CD4-positive, alpha-beta T cell treated with Interleukin-10 for 1 hour (primary cell): ENCODE results near the gene FBXO15.

Experiments used
- DNase-seq: peaks from one replicate; pipeline ENCODE4 v3.0.0-alpha.2; 2020

The FBXO15 gene

DNA sequence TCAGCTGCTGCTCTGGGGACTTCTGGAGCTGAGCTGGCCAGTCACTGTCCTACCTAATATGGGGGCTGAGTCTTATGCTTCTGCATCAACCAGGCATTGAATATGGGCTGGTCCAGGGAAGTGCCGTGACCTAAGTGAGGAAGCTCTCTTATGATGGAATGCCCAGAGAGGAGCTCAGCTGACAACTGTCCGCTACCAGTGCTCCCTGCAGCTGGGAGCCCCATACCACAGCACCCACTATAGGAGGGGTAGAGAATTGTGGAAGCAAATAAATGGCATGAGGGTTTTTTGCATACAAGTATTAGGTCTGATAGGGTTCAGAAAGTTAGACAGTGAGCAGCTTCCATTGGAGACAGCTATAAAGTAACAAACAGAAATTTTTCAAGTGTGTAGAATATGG, 5.2 kb upstream of the FBXO15 start:
- DNase-seq = no peak

DNA sequence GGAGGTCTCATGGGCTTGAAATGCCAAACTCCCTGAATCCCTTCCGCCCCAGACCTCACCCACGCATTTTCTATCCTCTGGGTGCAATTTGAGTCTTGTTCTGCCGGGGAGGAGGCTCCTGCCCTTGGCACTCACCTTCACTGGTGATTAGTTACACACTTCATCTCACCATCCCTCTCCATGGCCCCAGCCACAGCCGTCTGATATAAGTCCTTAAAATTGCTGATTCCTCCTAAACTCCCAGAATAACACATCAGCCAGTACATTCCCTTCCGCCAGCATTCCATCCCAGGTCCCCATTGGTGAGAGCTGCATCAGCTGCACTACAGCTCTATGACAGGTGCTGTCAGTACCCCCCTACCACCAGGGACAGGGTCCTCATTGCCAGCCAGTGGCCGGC, 4.6 kb upstream of the FBXO15 start:
- DNase-seq = no peak

DNA sequence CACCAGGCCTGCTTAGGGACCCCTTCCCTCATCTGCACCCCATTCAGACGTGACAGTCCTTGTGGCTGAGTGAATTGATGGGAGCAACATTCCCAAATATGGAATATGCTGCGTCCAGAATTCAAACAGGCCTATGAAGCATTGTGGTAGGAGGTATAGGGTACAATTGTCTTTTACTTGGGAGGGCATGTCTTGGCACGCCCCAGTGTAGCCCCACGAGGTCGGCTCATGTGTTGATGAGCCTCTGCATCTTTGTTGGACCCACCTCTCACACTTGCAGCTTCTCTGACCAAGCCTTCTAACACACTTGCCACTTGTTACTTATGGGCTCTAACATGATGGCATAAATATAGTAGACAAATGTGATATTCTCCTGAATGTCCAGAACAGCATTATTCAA, 2.2 kb upstream of the FBXO15 start:
- DNase-seq = no peak

DNA sequence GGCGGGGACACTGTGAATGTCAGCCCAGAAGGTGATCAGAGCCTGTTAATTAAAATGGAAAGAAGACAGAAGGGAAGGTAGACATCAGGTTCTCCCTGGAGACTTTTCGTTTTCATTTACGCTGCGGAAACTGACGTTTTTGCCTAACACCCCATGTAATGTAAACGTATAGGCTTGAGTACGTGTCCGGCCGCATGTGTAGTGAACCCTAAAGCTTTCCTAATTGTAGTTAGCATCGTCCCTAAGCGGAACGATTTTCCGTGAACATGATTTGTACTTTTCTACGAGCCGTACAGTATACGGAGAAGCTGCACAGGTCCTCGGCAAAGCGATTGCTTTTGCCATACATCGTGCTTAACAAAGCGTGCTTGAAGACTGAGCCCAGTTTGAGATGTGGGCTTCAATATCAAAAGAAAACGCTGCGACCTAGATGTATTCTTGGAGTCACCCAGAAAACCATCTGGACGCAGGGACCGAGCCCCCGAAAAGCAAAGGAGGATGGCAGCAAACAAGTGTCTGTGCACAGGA, 973 bp upstream of the FBXO15 start:
- no peak for DNase-seq

DNA sequence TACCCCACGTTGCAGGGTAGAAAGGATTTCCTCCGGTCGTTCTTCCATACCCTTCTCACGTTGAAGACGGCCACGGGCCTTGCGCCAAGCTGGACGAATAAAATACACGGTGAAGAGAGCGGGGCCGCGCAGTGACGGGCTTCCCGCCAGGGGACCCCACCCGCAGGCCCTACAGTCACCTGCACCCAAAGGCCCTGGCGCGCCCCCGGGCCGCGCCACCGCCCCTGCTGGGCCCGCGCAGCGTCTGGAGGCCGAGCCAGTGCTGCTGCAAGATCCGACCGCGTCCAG, 199 bp downstream of the FBXO15 start:
- DNase-seq = no peak

DNA sequence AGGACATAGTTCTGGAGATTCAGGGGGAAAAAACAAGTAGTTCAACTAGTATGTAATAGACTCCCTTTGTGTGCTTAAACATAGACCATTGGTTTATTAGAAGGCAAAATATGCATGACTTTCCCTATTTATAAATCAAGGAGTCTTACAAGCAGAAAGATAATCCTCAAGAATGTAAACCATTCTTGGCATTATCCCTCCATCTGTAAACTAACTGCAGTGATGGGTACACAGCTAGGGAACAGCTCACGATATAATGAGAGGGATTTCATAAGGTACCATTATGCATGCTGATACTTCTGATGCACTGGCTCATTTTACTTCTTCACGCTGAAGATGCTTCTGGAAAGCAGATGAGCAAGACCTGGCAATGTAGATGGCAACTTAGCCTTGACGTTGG, 878 bp downstream of the FBXO15 start:
- no peak for DNase-seq

DNA sequence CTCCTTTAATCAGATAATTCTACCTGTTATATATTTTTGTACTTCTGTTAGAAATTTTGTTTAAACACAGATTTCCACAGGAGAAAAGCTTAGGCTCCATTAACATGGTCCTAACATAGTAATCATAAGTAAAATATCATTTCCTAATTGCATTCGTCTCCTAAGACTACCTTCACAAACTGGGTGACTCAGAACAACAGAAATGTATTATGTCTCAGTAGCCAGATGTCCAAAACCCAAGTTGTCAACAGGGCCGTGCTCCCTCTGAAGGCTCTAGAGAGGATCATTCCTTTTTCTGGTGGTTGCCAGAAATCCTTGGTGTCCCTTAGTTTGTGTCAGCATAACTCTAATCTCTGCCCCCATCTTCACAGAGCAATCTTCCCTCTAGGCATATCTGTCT, 5.4 kb downstream of the FBXO15 start:
- no peak for DNase-seq

DNA sequence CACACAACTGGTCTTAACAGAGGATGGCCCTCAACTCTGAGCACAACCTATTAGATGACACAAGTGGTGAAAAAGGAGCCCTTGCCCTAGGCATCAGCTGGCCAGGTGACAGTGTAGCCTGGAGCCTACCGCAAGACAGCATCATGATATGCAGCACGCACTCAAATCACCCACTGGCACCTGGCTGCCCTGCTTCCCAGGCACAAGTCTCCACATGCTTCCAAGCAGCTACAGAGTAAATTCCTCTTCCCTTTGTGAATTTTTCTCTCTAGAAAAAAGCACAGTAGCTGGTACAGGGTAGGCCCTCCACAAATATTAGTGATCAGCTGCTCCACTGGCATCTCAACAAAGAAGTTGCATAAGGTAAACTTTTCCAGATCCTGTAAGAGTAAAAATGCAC, 6.0 kb downstream of the FBXO15 start:
- no peak for DNase-seq

DNA sequence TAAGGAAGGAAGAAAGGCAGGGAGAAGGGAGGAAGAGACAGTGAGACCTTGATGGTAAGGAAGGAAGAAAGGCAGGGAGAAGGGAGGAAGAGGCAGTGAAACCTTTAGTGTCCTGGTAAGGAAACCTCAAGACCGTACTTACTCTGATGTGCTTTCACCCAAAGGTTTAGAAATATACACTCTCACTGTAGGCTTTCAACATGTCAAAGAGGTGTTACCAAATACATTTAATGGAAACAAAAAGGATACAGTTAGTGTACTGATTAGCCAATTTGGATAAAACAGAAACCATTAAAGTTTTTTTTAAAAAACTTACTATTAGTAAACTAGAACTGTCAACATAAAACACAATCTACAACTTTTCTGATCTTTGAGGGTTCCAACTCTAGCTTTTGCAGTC, 7.1 kb downstream of the FBXO15 start:
- DNase-seq = no peak

DNA sequence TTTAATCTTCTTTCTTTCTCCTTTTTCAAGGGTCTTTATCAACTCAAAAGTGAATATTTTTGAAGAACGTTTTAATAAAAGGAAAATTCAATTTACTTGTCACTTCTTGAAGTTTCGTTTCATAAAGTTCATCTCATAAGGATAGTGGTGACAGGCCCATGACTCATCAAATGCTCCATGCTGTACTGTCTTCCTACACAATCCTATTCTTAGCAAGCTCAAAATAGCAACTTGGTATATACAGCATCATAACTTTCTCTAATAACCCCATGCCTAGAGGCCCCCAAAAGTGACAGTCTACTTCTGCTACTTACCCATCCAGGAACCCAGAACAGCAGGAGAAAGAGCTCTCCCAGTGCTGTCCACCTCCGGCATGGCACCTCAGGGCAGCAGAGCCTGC, 7.7 kb downstream of the FBXO15 start:
- no peak for DNase-seq

DNA sequence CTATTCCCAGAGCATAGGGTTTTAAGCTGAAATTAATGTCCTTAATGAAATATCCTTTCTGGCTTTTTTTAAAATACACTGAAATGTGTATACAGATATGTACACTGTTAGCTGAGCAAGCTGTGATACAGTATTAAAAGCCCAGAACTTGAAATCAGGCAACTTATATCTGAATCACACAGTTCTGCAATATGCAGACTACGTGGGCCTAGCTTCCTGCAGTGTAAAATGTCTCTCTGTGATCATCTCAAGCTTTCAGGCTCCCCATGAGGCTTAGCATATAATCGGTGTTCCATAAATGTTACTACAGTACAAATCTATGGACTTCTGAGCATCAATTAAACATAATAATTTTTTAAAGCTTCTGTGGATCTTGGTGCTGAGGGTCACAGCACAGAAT, 8.2 kb downstream of the FBXO15 start:
- DNase-seq = no peak

DNA sequence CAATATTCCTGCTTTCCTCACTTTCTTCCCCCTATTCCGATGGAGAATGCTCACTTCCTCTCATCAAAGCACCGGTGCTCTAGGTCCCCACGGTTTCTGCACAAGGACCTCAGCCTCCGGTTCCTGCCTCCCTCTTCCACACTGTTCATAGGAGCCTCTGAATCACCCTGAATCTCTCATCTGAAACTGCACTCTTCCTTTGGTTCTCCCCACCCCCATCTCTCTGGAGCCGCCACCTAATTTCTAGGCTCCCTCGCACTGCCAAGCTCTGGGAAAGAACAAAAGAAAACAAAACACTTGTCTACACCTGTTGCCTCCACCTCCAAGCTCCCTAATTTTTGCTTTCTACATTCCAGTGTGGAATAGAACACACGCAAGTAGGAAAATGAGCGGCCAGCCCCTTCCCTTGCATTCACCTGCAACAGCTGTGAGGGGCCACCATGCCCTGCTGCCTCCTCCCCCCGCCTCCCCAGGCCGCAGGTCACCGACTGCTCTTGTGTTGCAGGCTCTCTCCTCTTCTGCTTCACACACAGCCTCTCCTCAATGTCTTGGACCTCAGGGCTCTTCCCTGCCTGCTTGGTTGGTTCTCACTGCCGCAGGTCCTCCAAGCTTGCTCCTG, 9.6 kb downstream of the FBXO15 start:
- no peak for DNase-seq

DNA sequence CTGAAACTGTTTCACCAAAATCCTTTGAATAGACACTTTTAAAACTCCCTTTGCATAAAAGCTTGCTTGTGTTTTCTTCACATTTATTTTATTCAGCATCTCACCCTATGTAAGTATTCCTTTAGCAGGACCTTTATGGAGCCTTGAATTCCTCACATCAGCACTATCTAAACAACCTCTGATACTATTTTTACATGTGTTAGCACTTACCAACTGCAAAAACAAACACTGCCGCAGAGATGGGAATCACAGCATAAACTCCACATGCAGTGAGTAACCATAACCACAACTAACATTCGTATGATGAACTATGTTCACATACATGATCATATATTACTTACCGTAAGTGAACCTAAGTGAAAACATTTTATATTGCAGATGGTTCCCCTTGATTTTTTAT, 15.4 kb downstream of the FBXO15 start:
- DNase-seq = no peak

DNA sequence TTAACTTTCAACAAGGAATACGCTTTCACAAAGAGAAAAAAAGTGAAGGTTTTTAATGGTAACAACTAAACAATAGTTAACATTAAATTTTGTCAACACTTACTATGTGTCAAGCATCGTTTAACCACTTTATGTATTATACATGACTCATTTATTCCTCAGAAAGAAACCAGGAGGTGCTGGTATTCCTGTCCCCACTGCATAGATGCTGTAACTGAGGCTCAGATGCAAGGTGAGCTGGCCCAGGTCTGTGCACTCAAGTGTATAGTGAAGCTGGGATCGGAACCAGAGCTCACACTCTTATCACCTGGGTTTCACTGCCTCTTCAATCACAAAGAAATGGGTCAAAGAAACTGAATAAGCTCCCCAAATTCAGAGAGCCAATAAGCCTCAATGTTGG, 16.5 kb downstream of the FBXO15 start:
- DNase-seq = no peak

DNA sequence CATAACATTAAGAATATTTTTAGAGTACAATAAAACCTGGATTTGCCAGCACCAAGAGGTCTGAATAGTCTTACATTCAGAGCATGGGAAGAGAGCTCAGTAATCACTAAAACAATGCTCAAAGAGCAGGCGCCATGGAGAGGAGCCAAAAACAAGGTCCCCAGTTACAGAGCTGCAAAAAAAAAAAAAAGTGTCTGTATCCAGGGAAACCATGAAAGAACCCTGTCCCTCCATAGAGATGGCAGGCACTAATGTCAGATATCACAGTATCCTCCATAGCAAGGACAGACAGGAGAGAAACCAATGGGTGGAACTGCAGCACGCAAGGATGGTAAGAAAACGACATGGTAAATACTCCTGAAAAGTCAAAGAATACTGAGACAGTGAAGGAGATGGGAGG, 19.5 kb downstream of the FBXO15 start:
- DNase-seq = no peak

DNA sequence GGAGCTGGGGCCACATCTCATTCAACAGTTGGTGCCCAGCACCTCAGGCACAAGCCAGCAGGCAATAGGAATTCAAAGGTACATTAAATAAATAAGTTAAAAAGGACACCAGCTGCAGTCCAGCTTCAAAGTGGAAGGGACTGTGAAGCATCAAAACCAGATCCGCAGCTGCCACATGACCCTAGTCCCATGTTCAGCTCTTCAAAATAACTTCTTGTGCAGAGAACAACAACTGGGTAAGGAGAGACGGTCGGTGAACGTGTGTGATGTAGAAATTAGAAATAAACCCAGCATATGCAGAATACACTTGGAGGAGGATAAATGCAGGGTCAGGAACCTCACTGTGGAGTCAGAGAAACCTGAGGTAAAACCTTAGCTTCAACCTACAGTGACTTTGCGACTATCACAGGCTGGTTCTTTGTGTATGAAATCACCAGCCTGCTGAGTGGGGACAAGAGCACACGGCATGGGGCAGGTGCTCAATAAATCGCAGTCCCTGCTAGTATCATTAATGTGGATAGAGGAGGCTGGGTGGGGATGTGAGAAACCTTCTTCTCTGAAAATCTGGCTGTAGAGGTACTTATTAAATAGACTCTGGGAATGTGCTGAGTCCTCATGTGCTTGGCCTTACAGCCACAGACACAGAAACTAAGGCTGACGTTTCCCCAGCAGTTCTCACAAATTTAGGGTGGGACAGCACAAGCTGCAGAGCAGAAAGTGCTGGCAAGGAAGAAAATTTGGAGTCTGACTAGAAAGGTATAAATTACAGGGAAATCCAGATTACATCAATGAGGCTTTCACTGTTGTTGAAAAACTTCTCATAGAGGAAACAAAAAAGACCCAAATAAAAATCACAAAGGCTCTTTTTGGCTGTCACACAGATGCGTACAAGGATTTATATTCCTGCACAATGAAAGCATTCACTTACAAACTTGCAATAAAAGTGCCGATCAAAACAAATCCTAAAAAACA, 20.7 kb downstream of the FBXO15 start:
- no peak for DNase-seq

DNA sequence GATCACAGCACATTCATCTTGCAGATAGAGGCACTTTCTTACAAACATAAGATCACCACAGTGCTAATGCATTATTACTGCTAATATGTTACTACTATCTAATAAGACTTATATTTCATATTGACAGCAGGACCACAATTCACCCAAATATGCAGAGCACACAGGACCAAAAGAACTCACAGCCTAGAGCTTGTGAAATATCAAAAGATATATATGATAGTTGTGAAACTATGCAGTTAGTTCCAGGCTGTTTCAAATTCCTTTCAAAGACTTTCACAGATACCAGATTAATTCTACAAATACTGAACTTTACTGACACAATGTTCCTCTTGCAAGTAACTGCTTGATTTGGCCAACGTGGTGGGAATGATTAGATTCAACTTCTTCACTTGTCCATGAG, 23.0 kb downstream of the FBXO15 start:
- DNase-seq = no peak

DNA sequence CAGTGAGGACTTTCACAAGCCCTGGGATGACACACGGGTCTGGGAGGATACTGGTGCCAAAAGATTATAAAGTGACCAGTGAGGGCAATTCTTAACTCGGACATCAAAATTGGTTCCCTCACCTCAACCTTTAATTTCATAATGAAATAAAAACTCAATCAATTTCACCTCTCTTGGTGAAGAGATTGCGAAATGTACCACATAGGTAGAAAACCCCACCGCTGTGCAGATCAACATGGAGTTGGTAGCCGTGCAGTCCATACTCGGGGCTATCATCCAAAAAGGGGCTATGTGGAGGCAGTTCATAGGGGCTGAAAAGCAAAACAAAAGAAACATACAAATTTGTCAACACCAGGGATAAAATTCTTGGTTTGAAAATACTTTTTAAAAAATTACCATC, 24.4 kb downstream of the FBXO15 start:
- DNase-seq = no peak

DNA sequence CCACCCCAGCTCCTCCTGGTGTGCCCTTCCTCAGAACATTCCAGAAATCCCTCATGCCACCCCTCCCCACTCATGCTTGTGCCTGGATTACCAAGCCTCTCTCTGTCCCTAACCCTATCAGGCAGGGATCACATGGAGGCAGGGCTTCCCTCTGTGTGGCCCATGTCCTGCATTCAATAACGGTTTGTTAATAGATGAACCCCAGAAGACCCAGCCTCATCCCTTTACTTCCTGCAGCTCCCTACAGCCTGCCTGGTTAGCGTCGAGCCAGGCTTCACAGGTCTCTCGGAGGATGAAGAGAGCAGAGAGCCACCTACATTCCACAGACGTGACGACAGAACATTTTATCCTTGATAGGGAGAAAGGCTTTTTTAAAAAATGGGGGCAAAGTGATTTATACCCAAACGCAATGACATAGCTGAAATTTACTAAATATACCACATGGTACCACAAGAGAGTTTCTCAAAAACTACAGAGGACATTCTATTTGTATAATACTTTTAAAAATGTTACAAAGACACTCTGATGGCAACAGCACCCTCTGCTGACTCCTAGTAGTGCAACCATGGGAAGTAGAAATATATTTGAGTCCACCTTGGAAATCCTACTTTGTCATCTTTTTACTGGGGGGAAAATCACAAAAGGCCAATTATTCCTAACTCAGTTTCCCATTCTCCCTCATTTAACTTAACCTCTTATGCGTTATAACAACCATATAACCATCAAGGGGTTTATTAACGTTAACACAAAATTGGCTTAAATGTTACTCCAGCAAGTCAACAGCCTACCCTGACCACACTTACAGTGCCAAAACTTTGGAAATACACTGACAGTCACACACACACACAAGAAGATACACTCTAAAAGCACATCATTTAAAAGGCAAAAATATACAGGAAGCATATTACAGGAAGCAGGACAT, 30.7 kb downstream of the FBXO15 start:
- peak; percentile 9 for DNase-seq

DNA sequence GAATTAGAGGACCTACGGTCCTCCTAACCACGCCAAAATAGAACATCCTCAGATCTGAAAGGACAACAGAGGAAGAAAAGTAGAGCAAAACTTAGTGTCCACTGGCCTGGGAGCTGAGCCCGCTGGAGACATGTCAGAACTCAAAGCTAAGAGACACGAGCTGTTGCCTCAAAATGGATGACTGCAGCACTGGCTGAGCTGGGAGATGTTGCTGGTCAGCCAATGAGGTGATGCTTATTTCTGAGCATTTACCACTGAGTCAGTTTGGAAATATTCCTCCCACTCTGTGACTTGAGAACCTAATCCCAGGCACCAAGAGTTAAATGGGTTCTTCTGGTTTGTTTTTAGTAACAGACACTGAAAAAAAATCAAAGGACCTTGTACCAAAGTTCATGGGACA, 32.6 kb downstream of the FBXO15 start:
- DNase-seq = no peak

DNA sequence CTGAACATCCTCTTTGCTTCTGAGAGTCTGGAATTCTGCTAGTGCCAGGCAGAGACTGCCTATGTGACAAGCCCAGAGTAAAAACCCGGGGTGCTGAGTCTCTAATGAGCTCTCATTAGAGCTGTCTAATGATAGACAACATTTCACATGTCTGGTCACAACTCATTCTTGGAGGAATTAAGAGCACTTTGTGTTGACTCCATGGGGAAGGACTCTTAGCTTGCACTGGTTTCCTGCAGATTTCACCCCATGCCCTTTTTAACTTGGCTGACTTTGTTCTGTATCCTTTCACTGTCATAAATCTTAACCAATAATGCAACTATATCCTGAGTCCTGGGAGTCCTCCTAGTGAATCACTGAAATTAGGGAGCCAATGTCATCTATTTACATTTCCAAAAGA, 33.5 kb downstream of the FBXO15 start:
- no peak for DNase-seq

DNA sequence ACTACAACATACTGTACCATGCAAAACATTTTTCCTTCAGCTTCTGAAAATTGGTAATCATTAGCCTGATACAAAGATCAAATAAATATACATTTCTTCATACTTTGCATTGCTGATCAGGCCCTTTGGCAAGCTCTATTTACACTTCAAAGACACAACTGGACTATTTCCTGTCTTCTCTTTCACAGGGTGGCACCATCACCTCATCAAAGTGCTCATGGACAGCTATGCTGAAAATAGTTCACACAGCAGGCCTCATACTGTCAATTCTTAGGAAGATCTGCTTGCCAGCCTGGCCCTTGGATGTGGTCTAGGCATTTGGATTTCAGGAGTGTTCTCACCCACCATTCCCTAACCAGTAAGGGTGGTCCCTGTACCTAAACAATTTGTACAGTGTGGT, 33.9 kb downstream of the FBXO15 start:
- DNase-seq = no peak

DNA sequence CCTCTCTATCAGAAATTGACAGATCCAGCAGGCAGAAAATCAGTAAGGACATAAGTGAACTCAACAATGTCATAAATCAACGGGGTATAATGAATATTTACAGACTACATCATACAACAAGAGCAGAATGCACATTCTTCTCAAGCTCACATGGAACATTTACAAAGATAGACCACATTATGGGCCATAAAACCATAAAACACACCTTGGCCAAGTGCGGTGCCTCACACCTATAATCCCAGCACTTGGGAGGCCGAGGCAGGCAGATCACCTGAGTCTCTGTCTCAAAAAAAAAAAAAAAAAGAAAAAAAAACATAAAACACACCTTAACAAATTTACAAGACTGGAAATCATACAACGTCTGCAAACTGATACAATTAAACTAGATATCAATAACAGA, 36.7 kb downstream of the FBXO15 start:
- no peak for DNase-seq

DNA sequence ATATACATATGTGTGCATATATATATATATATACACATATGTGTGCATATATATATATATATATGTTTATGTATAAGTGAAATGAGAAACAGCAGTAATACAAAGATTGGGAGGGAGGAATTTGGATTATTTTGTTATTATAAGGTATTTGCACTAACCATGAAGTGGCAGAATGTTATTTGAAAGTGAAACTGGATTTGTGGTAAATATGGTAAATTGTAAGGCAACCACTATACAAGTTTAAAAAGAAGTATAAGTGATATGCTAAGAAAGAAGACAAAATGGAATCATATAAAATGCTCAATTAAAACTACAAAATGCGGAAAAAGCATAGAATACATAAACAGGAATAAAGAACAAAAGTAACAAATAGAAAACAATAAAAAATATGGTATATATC, 37.5 kb downstream of the FBXO15 start:
- no peak for DNase-seq
